DND-41 (cell line): ENCODE data around the gene PIEZO2.

Experiments
- CTCF ChIP-seq: IDR thresholded peaks from 2 replicates; pipeline ENCODE4 v1.5.1; 2012; ENCODE audit warnings: borderline replicate concordance, low read length, moderate library complexity, mild to moderate bottlenecking; ENCODE audit not compliant: poor library complexity, severe bottlenecking; ENCODE audit errors: extremely low read depth
- EZH2 ChIP-seq: IDR thresholded peaks from 3 replicates; pipeline ENCODE4 v1.6.1; 2012; ENCODE audit warnings: borderline replicate concordance, low read depth, mild to moderate bottlenecking, moderate library complexity, low read length, inconsistent platforms; ENCODE audit not compliant: severe bottlenecking

- no peak for TF ChIP-seq CTCF
- no peak for TF ChIP-seq EZH2
These were observed 98.4 kb downstream of the PIEZO2 start for GRCh38 chr18:11050966-11051365.
